ENCODE results near the gene QSOX1.

QSOX1 gene

GRCh38 chr1:180150982-180151381 lies 3.7 kb upstream of the QSOX1 start:
- DNase-seq, result no peak

GRCh38 chr1:180151508-180151907 lies 3.2 kb upstream of the QSOX1 start:
- peak; percentile 97 for DNase-seq

GRCh38 chr1:180152588-180152987 lies 2.1 kb upstream of the QSOX1 start:
- DNase-seq, result no peak

- no peak for DNase-seq
These were observed 1.6 kb upstream of the QSOX1 start for GRCh38 chr1:180153032-180153431.

GRCh38 chr1:180154003-180154324 lies 705 bp upstream of the QSOX1 start:
- no peak for DNase-seq

GRCh38 chr1:180155182-180155682 lies 563 bp downstream of the QSOX1 start:
- peak; percentile 15 for DNase-seq

GRCh38 chr1:180156201-180156600 lies 1.5 kb downstream of the QSOX1 start:
- DNase-seq, result no peak

GRCh38 chr1:180156631-180157091 lies 2.0 kb downstream of the QSOX1 start:
- DNase-seq, result peak; percentile 82

- DNase-seq, result peak; percentile 74
These were observed 2.4 kb downstream of the QSOX1 start for GRCh38 chr1:180157108-180157507.

GRCh38 chr1:180157576-180158057 lies 2.9 kb downstream of the QSOX1 start:
- no peak for DNase-seq

GRCh38 chr1:180158149-180159147 lies 3.8 kb downstream of the QSOX1 start:
- no peak for DNase-seq

GRCh38 chr1:180160357-180160756 lies 5.7 kb downstream of the QSOX1 start:
- DNase-seq, result no peak

GRCh38 chr1:180163041-180163440 lies 8.4 kb downstream of the QSOX1 start:
- no peak for DNase-seq

- DNase-seq, result no peak
These were observed 10.4 kb downstream of the QSOX1 start for GRCh38 chr1:180165096-180165495.

GRCh38 chr1:180165509-180166435 lies 11.1 kb downstream of the QSOX1 start:
- no peak for DNase-seq

GRCh38 chr1:180166436-180166800 lies 11.7 kb downstream of the QSOX1 start:
- DNase-seq, result no peak

GRCh38 chr1:180167021-180167701 lies 12.5 kb downstream of the QSOX1 start:
- DNase-seq, result no peak

GRCh38 chr1:180167721-180168467 lies 13.2 kb downstream of the QSOX1 start:
- DNase-seq, result no peak

- peak; percentile 48 for DNase-seq
These were observed 14.3 kb downstream of the QSOX1 start for GRCh38 chr1:180168786-180169639.

GRCh38 chr1:180169640-180170195 lies 15.0 kb downstream of the QSOX1 start:
- DNase-seq, result no peak
